Measurements from ENCODE around the gene MYCBPAP. TPM values are rescaled to one million over a fixed set of nuclear protein-coding genes. Genes with fewer than 3 reads are reported as not detected.

The MYCBPAP gene
- polyA plus RNA-seq, 3 donors, result not detected

DNA sequence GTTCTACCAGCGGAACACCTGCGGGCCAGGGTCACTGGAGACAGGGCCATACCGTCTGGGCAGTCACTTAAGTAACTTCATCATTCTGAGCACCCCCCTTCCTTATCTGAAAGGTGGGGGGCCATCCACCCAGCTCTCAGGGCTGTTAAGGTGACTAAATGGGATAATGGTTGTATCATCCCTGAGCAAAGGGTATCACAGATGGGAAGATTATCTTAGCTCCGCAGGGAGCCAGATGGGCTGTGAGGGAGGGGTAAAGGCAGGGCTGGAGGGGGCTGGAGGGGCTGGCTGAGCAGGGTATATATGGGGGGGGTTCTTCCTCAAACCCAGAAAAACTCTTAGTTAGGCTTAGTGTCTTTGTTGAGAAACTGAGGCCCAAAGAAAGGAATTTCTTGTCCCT, 49.4 kb downstream of the MYCBPAP start:
- H3K9me3 ChIP-seq (replicated peaks in 1 of 2; ENCODE audit: control insufficient read depth in 1 of 2, insufficient read depth in 1 of 2, low read length in 2 of 2), result peaks cover 0 to 5% of the 10 kb centered on the region in 2 donors
- Mint-ChIP-seq H3K9me3 (peaks cover 0 to 18% (median 3%) of the 10 kb centered on the region in 7 donors), H3K27me3 (ENCODE audit: low read depth in 3 of 3) (peaks cover 33 to 61% (median 51%) of the 10 kb centered on the region in 3 donors), H3K27ac (no peak overlapping the region), H3K36me3 (peaks cover 6 to 11% of the 10 kb centered on the region in 2 donors), H3K4me1 (peaks cover 22% of the 10 kb centered on the region), H3K4me3 (peak overlapping the region in 1 of 2 donors; percentile 89)
- H3K79me2 ChIP-seq (ENCODE audit: insufficient read depth, low read length), result no peaks in the 10 kb centered on the region
- TF ChIP-seq, protein P1, sequence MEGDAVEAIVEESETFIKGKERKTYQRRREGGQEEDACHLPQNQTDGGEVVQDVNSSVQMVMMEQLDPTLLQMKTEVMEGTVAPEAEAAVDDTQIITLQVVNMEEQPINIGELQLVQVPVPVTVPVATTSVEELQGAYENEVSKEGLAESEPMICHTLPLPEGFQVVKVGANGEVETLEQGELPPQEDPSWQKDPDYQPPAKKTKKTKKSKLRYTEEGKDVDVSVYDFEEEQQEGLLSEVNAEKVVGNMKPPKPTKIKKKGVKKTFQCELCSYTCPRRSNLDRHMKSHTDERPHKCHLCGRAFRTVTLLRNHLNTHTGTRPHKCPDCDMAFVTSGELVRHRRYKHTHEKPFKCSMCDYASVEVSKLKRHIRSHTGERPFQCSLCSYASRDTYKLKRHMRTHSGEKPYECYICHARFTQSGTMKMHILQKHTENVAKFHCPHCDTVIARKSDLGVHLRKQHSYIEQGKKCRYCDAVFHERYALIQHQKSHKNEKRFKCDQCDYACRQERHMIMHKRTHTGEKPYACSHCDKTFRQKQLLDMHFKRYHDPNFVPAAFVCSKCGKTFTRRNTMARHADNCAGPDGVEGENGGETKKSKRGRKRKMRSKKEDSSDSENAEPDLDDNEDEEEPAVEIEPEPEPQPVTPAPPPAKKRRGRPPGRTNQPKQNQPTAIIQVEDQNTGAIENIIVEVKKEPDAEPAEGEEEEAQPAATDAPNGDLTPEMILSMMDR (IDR thresholded peaks at IDR 0.05), result no peak
- WGBS (ENCODE audit: insufficient coverage), result no CpG with 5 or more reads among the region's 4 CpGs
- H3K36me3 ChIP-seq (replicated peaks in 1 of 2; ENCODE audit: control insufficient read depth in 1 of 2, insufficient read depth in 2 of 2, low read length in 2 of 2), result peaks cover 7 to 8% of the 10 kb centered on the region in 2 donors
- no peak overlapping the region for H3K27ac ChIP-seq (ENCODE audit: low read depth in 1 of 2, low read length in 2 of 2)
- no peak for DNase-seq
- no peak overlapping the region for H2AFZ ChIP-seq (ENCODE audit: insufficient read depth, low read depth, low read length, poor library complexity, severe bottlenecking)
- H3K9ac ChIP-seq (ENCODE audit: insufficient read depth, low read length, poor library complexity, severe bottlenecking), result no peak overlapping the region
- H3K27me3 ChIP-seq (ENCODE audit: control insufficient read depth in 2 of 2, insufficient read depth in 2 of 2, low read length in 2 of 2), result peaks cover 26 to 53% of the 10 kb centered on the region in 2 donors
- no peak overlapping the region for H3K4me2 ChIP-seq (replicated peaks; ENCODE audit: extremely low read depth, low read length, poor library complexity, severe bottlenecking)
- peaks cover 30 to 31% of the 10 kb centered on the region in 2 donors for H3K4me1 ChIP-seq (ENCODE audit: control insufficient read depth in 1 of 2, insufficient read depth in 2 of 2, low read length in 2 of 2)
- no peak overlapping the region for H3K4me3 ChIP-seq (replicated peaks in 1 of 3; ENCODE audit: low read depth in 2 of 3, low read length in 3 of 3)
- intact Hi-C loops (cut with micrococcal nuclease), result no loop called here
- H4K20me1 ChIP-seq (ENCODE audit: insufficient read depth, low read length), result peaks cover 5% of the 10 kb centered on the region

DNA sequence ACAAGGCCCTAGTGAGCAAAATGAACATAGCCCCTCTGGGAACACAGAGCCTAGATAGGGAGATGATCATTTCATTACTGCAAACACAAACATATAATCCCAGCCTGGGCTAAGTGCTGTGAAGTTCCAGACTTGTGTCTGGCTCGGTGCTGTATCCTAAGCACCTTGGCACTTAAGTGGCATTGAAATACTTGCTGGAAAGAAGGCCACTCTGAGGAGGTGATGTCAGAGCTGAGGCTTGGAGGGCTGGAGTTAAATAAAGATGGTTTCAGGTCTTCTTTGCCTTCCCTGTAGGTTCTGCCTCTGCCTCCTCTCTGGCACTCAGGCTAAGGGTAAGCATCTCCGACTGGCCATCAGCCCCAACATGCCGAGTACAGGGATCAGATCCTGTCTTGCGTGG, 49.9 kb downstream of the MYCBPAP start:
- H3K9me3 Mint-ChIP-seq, result peaks cover 0 to 18% (median 3%) of the 10 kb centered on the region in 7 donors
- H3K9ac ChIP-seq (ENCODE audit: insufficient read depth, low read length, poor library complexity, severe bottlenecking), result no peak overlapping the region
- peaks cover 30 to 31% of the 10 kb centered on the region in 2 donors for H3K4me1 ChIP-seq (ENCODE audit: control insufficient read depth in 1 of 2, insufficient read depth in 2 of 2, low read length in 2 of 2)
- WGBS (ENCODE audit: insufficient coverage), result 94% methylated on average over 4 of the region's 4 CpGs
- H3K36me3 ChIP-seq (replicated peaks in 1 of 2; ENCODE audit: control insufficient read depth in 1 of 2, insufficient read depth in 2 of 2, low read length in 2 of 2), result peaks cover 7 to 8% of the 10 kb centered on the region in 2 donors
- peaks cover 38 to 65% (median 55%) of the 10 kb centered on the region in 3 donors for H3K27me3 Mint-ChIP-seq (ENCODE audit: low read depth in 3 of 3)
- peaks cover 5% of the 10 kb centered on the region for H4K20me1 ChIP-seq (ENCODE audit: insufficient read depth, low read length)
- H3K36me3 Mint-ChIP-seq, result peaks cover 6 to 9% of the 10 kb centered on the region in 2 donors
- peaks cover 31 to 58% of the 10 kb centered on the region in 2 donors for H3K27me3 ChIP-seq (ENCODE audit: control insufficient read depth in 2 of 2, insufficient read depth in 2 of 2, low read length in 2 of 2)
- TF ChIP-seq, protein P1 (IDR thresholded peaks at IDR 0.05), result no peak
- no peak overlapping the region for H2AFZ ChIP-seq (ENCODE audit: insufficient read depth, low read depth, low read length, poor library complexity, severe bottlenecking)
- no peak overlapping the region for H3K4me3 ChIP-seq (replicated peaks in 1 of 3; ENCODE audit: low read depth in 2 of 3, low read length in 3 of 3)
- no peaks in the 10 kb centered on the region for H3K79me2 ChIP-seq (ENCODE audit: insufficient read depth, low read length)
- H3K9me3 ChIP-seq (replicated peaks in 1 of 2; ENCODE audit: control insufficient read depth in 1 of 2, insufficient read depth in 1 of 2, low read length in 2 of 2), result peaks cover 0 to 10% of the 10 kb centered on the region in 2 donors
- peak overlapping the region in 1 of 2 donors; percentile 89 for H3K4me3 Mint-ChIP-seq
- intact Hi-C loops (cut with micrococcal nuclease), result no loop called here
- no peak overlapping the region for H3K27ac Mint-ChIP-seq
- DNase-seq, result no peak
- H3K4me1 Mint-ChIP-seq, result peaks cover 22% of the 10 kb centered on the region
- H3K27ac ChIP-seq (ENCODE audit: low read depth in 1 of 2, low read length in 2 of 2), result no peak overlapping the region
- H3K4me2 ChIP-seq (replicated peaks; ENCODE audit: extremely low read depth, low read length, poor library complexity, severe bottlenecking), result no peak overlapping the region
